Hematopoietic multipotent progenitor cell treated with erythropoietin and hydrocortisone succinate and interleukin-3 and kit ligand, for 6 days (in vitro differentiated cells): ENCODE results near the gene TTC36.
"Not testable (repeated sequence)": the region's sequence is repeated elsewhere in the genome, so short reads cannot be mapped to it uniquely, and the experiment has no call there.

Source experiments
- DNase-seq: peaks from one replicate; pipeline ENCODE4 v3.0.0-alpha.2; 2015

TTC36 gene

GRCh38 chr11:118527109-118527508 is at the start of gene TTC36:
Gene TTC36, plus strand, starts transcription at chr11:118527474. Its CDS starts 21 bp downstream, at chr11:118527495.
- DNase-seq, result no peak

DNA sequence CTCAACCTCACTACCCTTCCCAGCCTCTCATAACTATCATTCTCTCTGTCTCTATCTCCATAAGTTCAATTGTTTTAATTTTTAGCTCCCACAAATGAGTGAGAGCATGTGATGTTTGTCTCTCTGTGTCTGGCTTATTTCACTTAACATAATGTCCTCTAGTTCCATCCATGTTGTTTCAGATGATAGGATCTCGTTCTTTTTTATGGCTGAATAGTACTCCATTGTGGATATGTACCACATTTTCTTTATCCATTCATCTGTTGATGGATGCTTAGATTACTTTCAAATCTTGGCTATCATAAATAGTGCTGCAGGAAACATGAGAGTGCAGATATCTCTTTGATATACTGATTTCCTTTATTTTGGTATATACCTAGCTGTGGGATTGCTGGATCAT is 46.0 kb upstream of the TTC36 start:
- DNase-seq, result not testable (repeated sequence)

- DNase-seq, result no peak
Measured at GRCh38 chr11:118484405-118484804, 42.9 kb upstream of the TTC36 start.

DNA sequence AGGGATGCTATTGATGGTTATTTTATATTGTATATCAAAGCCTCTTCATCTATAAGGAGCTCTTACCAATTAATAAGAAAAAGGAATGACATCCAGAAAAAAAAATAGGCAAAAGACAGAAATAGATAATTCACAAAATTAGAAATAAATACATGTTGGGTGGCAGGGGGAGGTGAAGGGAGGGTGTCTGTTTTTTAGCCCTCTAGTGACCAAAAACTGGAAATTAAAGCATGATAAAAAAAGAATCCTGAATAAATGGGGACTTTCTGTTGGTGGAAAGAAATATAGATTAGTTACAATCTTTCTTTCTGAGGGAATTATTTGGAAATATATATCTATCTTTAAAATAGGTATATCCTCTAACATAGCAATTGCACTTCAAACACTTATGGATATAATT is 42.0 kb upstream of the TTC36 start:
- peak; percentile 25 for DNase-seq

GRCh38 chr11:118488480-118489109 is 38.7 kb upstream of the TTC36 start:
- peak; percentile 89 for DNase-seq

- no peak for DNase-seq
Measured at GRCh38 chr11:118491041-118491440, 36.2 kb upstream of the TTC36 start.

DNA sequence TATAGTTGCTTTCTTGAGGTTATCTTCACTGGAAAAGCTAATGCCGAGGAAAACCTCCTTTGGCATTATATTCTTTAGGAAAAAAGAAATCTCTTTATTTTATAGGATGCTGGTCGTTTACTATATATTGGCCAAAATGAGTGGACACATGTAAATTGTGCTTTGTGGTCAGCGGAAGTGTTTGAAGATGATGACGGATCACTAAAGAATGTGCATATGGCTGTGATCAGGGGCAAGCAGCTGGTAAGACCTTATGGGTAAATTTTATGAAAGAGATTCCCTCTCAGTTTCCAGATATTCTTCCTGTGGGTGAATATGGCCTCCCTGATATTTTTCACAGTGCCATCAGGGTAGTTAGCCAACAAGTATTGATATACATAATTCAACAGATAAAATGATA is 29.4 kb upstream of the TTC36 start:
- no peak for DNase-seq

GRCh38 chr11:118503216-118503615 is 24.1 kb upstream of the TTC36 start:
- DNase-seq, result no peak

DNA sequence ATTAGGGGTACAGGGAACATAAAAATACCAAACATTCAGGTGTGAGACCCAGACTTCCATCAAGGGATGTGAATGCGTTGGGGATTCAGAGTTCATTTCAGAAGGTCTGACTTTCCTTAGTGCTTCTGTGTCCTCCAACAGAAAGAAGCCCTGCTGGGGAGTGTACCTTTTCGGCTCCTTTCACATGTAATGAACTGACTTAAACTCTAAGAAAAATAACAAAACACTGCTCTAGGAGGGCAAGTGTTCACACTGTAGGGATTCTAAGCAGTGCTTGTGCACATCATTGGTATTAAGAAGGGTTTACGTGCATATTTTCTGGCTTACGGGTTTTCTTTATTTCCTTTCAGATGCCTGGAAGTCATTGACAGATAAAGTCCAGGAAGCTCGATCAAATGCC is 15.7 kb upstream of the TTC36 start:
- no peak for DNase-seq

DNA sequence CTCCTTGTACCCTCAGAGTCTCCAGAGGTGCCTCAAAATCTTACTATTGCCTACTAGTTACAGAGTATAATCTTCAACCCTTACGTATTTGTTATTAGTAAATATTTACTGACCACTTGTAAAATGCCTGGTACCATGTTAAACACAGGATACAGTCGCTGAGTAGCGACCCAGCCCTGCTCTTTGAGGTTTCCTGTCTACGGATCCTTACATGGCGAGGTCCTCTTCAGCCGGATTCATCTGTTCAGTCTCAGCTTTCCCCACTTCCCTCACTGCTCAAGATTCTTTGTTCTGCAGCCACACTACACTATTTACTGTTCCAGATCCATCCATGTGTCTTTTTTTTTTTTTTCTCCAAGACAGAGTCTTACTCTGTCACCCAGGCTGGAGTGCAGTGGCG is 13.2 kb upstream of the TTC36 start:
- DNase-seq, result no peak

- no peak for DNase-seq
Measured at GRCh38 chr11:118519549-118519948, 7.7 kb upstream of the TTC36 start.

- no peak for DNase-seq
Measured at GRCh38 chr11:118521892-118522311, 5.4 kb upstream of the TTC36 start.

- DNase-seq, result peak; percentile 32
Measured at GRCh38 chr11:118522571-118523072, 4.7 kb upstream of the TTC36 start.

GRCh38 chr11:118524356-118524755 is 2.9 kb upstream of the TTC36 start:
- DNase-seq, result no peak

DNA sequence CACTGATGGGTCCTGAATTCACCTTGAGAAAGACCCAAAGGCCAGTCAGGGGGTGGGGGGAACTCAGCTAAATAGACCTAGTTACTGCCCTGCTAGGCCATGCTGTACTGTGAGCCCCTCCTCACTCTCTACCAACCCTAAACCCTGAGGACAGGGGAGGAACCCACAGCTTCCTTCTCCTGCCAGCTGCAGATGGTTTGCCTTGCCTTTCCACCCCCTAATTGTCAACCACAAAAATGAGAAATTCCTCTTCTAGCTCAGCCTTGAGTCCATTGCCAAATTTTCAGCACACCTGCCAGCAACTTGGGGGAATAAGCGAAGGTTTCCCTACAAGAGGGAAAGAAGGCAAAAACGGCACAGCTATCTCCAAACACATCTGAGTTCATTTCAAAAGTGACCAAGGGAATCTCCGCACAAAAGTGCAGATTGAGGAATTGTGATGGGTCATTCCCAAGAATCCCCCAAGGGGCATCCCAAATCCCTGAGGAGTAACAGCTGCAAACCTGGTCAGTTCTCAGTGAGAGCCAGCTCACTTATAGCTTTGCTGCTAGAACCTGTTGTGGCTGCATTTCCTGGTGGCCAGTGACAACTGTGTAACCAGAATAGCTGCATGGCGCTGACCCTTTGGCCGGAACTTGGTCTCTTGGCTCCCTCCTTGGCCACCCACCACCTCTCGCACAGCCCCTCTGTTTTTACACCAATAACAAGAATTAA is 2.4 kb upstream of the TTC36 start:
- peak; percentile 41 for DNase-seq

- no peak for DNase-seq
Measured at GRCh38 chr11:118526688-118527087, 586 bp upstream of the TTC36 start.

- no peak for DNase-seq
Measured at GRCh38 chr11:118528511-118528910, 1.2 kb downstream of the TTC36 start.

DNA sequence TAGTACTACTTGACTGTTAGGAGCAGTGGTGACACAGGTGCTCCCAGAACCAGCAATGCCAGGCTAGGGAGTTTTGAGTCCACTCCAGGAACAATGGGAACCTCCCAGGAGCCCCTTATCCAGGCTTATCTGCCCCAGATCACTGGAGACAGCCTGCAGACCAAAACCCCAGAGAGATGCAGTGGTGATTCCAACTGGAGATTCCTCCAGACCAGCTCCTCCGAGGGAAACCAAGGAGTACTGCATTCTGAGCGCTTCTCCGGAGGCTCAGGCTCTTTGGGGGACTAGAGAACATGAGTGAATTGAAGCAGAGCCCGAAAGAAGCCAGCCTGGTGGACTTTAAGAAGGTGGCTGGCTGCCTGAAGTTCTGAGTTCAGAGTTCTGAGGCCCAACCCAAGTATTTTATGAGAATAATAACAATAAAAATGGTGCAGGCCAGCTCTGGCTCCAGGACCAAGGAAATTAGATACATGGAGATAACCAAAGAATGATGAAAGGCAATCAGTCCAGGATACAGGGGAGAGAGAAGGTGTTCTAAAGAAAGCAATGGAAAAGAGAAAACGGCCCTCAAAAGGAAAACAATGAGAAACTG is 2.4 kb downstream of the TTC36 start:
- DNase-seq, result no peak

GRCh38 chr11:118530180-118530682 is 3.0 kb downstream of the TTC36 start:
- peak; percentile 31 for DNase-seq

- DNase-seq, result peak; percentile 50
Measured at GRCh38 chr11:118530683-118531596, 3.7 kb downstream of the TTC36 start, which contains the start of gene TMEM25. Gene TMEM25, plus strand, starts transcription at chr11:118531192. Its CDS starts 610 bp downstream, at chr11:118531802.

- no peak for DNase-seq
Measured at GRCh38 chr11:118531597-118532084, 4.4 kb downstream of the TTC36 start.

DNA sequence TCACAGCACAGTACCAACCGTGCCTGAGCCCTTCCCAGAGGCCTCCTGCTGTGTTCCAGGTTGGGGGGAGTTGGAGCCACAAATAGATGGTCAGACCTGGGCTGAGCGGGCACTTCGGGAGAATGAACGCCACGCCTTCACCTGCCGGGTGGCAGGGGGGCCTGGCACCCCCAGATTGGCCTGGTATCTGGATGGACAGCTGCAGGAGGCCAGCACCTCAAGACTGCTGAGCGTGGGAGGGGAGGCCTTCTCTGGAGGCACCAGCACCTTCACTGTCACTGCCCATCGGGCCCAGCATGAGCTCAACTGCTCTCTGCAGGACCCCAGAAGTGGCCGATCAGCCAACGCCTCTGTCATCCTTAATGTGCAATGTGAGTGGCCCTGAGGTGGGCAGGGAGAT is 4.8 kb downstream of the TTC36 start:
- no peak for DNase-seq
